B cell (primary cell): ENCODE data around the gene HOXD10. TPM values are rescaled to one million over a fixed set of nuclear protein-coding genes. Genes with fewer than 3 reads are reported as not detected.

Experiments used
- ATAC-seq: fragments of 200-7000 bp; cut with Tn5 transposase; one replicate; pipeline ENCODE4 v1.10.0; 2021; ENCODE audit warnings: low read depth, mild to moderate bottlenecking, moderate number of reproducible peaks, moderate library complexity
- CTCF ChIA-PET: fragments of 350-600 bp; sonication (Branson Sonifier 250); formaldehyde crosslinking; loops from one replicate; lab custom pipeline; 2021; ENCODE audit warnings: antibody characterized with exemption, inconsistent platforms; lab: Charles Lee
- POLR2A ChIA-PET: fragments of 350-600 bp; sonication (Branson Sonifier 250); formaldehyde crosslinking; loops from one replicate; lab custom pipeline; 2021; ENCODE audit warnings: antibody characterized with exemption; lab: Charles Lee
- DNase-seq: peaks from one replicate; pipeline ENCODE4 v3.0.0; 2013
- H2AFZ ChIP-seq: 2 replicates; pipeline ENCODE4 v1.6.1; 2012; ENCODE audit warnings: mild to moderate bottlenecking, low read depth, low read length; ENCODE audit not compliant: insufficient read depth, poor library complexity, severe bottlenecking
- H3K27ac ChIP-seq, 2 donors: 1 replicate in 1 of 2; 2 replicates in 1 of 2; pipeline ENCODE4 v1.5.1; 2012 to 2013; ENCODE audit warnings: low read length in 2 of 2, mild to moderate bottlenecking in 2 of 2, moderate library complexity in 1 of 2
- H3K27me3 ChIP-seq, 4 experiments: fragments of 200-600 bp in 1 of 4; sonication (generic) in 1 of 4; replicated peaks in 1 of 4; 1 replicate in 2 of 4; 2 replicates in 2 of 4; pipeline versions ENCODE4 v1.6.1 to v1.7.0; 2013 to 2016; ENCODE audit warnings: low read length in 3 of 4, mild to moderate bottlenecking in 2 of 4, mixed read lengths in 1 of 4, moderate library complexity in 1 of 4; ENCODE audit not compliant: insufficient read depth in 4 of 4, control insufficient read depth in 3 of 4; ENCODE audit errors: control extremely low read depth in 1 of 4
- H3K36me3 ChIP-seq, 2 experiments: replicated peaks in 1 of 2; 1 replicate in 1 of 2; 2 replicates in 1 of 2; pipeline versions ENCODE4 v1.6.1 to v1.7.1; 2013; ENCODE audit warnings: low read length in 1 of 2; ENCODE audit not compliant: insufficient read depth in 2 of 2, control insufficient read depth in 1 of 2; ENCODE audit errors: control extremely low read depth in 1 of 2, extremely low read depth in 1 of 2
- H3K4me1 ChIP-seq, 2 donors: fragments of 200-600 bp in 1 of 2; sonication (generic) in 1 of 2; 1 replicate in 1 of 2; 2 replicates in 1 of 2; pipeline versions ENCODE4 v1.5.1 to v1.6.1; 2013 to 2017; ENCODE audit warnings: low read length in 2 of 2; ENCODE audit not compliant: control insufficient read depth in 2 of 2, insufficient read depth in 2 of 2
- H3K4me2 ChIP-seq: replicated peaks from 2 replicates; pipeline ENCODE3; 2012; ENCODE audit warnings: mild to moderate bottlenecking, low read depth, low read length; ENCODE audit not compliant: poor library complexity, severe bottlenecking
- H3K4me3 ChIP-seq, 5 experiments: fragments of 200-600 bp in 1 of 5; sonication (generic) in 1 of 5; 1 replicate in 3 of 5; 2 replicates in 2 of 5; pipeline versions ENCODE4 v1.5.1 to v1.7.0; 2011 to 2016; ENCODE audit warnings: low read length in 4 of 5, mild to moderate bottlenecking in 4 of 5, low read depth in 2 of 5, control low read depth in 1 of 5, moderate library complexity in 1 of 5; ENCODE audit not compliant: insufficient read depth in 1 of 5; ENCODE audit errors: control extremely low read depth in 1 of 5, extremely low read depth in 1 of 5
- H3K79me2 ChIP-seq: fragments of 200-600 bp; sonication (generic); one replicate; pipeline ENCODE4 v1.6.0; 2016; ENCODE audit warnings: low read length; ENCODE audit not compliant: control insufficient read depth, insufficient read depth
- H3K9ac ChIP-seq: fragments of 200-600 bp; sonication (generic); 2 replicates; pipeline ENCODE4 v1.6.1; 2017; ENCODE audit warnings: mild to moderate bottlenecking, low read length, moderate library complexity
- H3K9me3 ChIP-seq, 3 donors: one replicate each; pipeline versions ENCODE4 v1.6.1 to v1.7.1; 2013; ENCODE audit warnings: low read length in 2 of 3; ENCODE audit not compliant: control insufficient read depth in 2 of 3, insufficient read depth in 1 of 3; ENCODE audit errors: control extremely low read depth in 1 of 3
- H4K20me1 ChIP-seq: 2 replicates; pipeline ENCODE4 v1.6.0; 2012; ENCODE audit warnings: mild to moderate bottlenecking, low read length; ENCODE audit not compliant: insufficient read depth, control insufficient read depth, poor library complexity, severe bottlenecking
- H3K27ac Mint-ChIP-seq: one replicate; pipeline ENCODE4 v1.8.0; 2021; ENCODE audit warnings: mixed read lengths
- H3K27me3 Mint-ChIP-seq: one replicate; pipeline ENCODE4 v1.8.0; 2021; ENCODE audit warnings: mixed read lengths
- H3K4me1 Mint-ChIP-seq: one replicate; pipeline ENCODE4 v1.8.0; 2021; ENCODE audit warnings: mixed read lengths
- H3K4me3 Mint-ChIP-seq: one replicate; pipeline ENCODE4 v1.8.0; 2021; ENCODE audit warnings: mixed read lengths
- H3K9me3 Mint-ChIP-seq: one replicate; pipeline ENCODE4 v1.8.0; 2022; ENCODE audit warnings: mixed read lengths; ENCODE audit not compliant: insufficient read depth
- EZH2 ChIP-seq: IDR thresholded peaks from 2 replicates; pipeline ENCODE4 v1.6.1; 2012; ENCODE audit warnings: borderline replicate concordance, low read depth, mild to moderate bottlenecking, moderate library complexity, low read length; ENCODE audit not compliant: insufficient read depth, poor library complexity, severe bottlenecking
- WGBS: methylation state at CpG from one replicate; pipeline ENCODE4 v1.1.5; 2013; ENCODE audit warnings: missing lambda C conversion rate; ENCODE audit not compliant: insufficient coverage; 5-methylcytosine and 5-hydroxymethylcytosine counted together
- intact Hi-C: fragments of 100-400 bp; cut with micrococcal nuclease; formaldehyde crosslinking; loops from one replicate; pipeline ENCODE4 v1.10.0; 2022
- polyA plus RNA-seq: library from polyadenylated mRNA; depleted of rRNA; stranded (reverse); fragments of >200 nt; gene quantifications from 2 replicates; pipeline ENCODE4 v1.2.3, GENCODE V29; 2012
- total RNA-seq, 2 donors: library from RNA; stranded (reverse); fragments of 120-200 nt in 1 of 2; gene quantifications; 1 replicate in 1 of 2; 2 replicates in 1 of 2; pipeline versions ENCODE4 v1.2.3 to v1.2.4, GENCODE V29; 2013 to 2022
- TF ChIP-seq, protein P1 (sequence below): fragments of 200-600 bp; IDR thresholded peaks from one replicate; pipeline ENCODE4 v1.8.0; 2022; ENCODE audit warnings: antibody characterized with exemption, mild to moderate bottlenecking

Gene HOXD10
- total and polyA plus RNA-seq, 2 donors (not counting 1 experiment from before 2014, with no cell fraction given), result not detected

GRCh38 chr2:176088937-176089842 is 27.4 kb upstream of the HOXD10 start:
- no peak overlapping the region for H3K4me3 ChIP-seq
- intact Hi-C loops, result no loop called here
- no peaks in the 10 kb centered on the region for H3K79me2 ChIP-seq
- no peak for ATAC-seq
- H3K27ac Mint-ChIP-seq, result no peak overlapping the region
- H3K4me1 ChIP-seq, result peaks cover 15 to 21% of the 10 kb centered on the region in 2 donors
- CTCF ChIA-PET, result interaction anchor here (0.9 kb wide), 1 partner anchor 87 kb away, joined by 4 read pairs; the partner anchor contains the start of gene LNPK
- no peak overlapping the region for H3K4me3 Mint-ChIP-seq
- peaks cover 79% of the 10 kb centered on the region for H3K27me3 Mint-ChIP-seq
- peaks cover 18% of the 10 kb centered on the region for H3K4me1 Mint-ChIP-seq
- no peaks in the 10 kb centered on the region for H4K20me1 ChIP-seq
- H3K9me3 Mint-ChIP-seq, result peaks cover 3% of the 10 kb centered on the region
- H3K9me3 ChIP-seq, result peaks cover 1 to 63% (median 18%) of the 10 kb centered on the region in 3 donors
- TF ChIP-seq EZH2, result no peak
- TF ChIP-seq, protein P1, sequence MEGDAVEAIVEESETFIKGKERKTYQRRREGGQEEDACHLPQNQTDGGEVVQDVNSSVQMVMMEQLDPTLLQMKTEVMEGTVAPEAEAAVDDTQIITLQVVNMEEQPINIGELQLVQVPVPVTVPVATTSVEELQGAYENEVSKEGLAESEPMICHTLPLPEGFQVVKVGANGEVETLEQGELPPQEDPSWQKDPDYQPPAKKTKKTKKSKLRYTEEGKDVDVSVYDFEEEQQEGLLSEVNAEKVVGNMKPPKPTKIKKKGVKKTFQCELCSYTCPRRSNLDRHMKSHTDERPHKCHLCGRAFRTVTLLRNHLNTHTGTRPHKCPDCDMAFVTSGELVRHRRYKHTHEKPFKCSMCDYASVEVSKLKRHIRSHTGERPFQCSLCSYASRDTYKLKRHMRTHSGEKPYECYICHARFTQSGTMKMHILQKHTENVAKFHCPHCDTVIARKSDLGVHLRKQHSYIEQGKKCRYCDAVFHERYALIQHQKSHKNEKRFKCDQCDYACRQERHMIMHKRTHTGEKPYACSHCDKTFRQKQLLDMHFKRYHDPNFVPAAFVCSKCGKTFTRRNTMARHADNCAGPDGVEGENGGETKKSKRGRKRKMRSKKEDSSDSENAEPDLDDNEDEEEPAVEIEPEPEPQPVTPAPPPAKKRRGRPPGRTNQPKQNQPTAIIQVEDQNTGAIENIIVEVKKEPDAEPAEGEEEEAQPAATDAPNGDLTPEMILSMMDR, result no peak
- H3K27ac ChIP-seq, result no peak overlapping the region
- peaks cover 0 to 92% (median 83%) of the 10 kb centered on the region in 4 experiments for H3K27me3 ChIP-seq
- DNase-seq, result no peak
- no peak overlapping the region for H3K4me2 ChIP-seq
- H3K9ac ChIP-seq, result no peak overlapping the region
- POLR2A ChIA-PET, result no interaction called here
- no peaks in the 10 kb centered on the region for H3K36me3 ChIP-seq
- H2AFZ ChIP-seq, result no peak overlapping the region
- whole genome bisulfite sequencing, result 4% methylated on average over 6 of the region's 6 CpGs

- H3K9me3 Mint-ChIP-seq, result peaks cover 3% of the 10 kb centered on the region
- Histone ChIP-seq H3K36me3 (no peaks in the 10 kb centered on the region), H3K27ac (no peak overlapping the region), H3K9me3 (peaks cover 1 to 56% (median 13%) of the 10 kb centered on the region in 3 donors), H2AFZ (no peak overlapping the region), H3K79me2 (no peaks in the 10 kb centered on the region), H4K20me1 (no peaks in the 10 kb centered on the region), H3K9ac (no peak overlapping the region), H3K4me3 (no peak overlapping the region), H3K4me1 (peaks cover 15 to 21% of the 10 kb centered on the region in 2 donors), H3K4me2 (no peak overlapping the region), H3K27me3 (peaks cover 0 to 92% (median 85%) of the 10 kb centered on the region in 4 experiments)
- ATAC-seq, result no peak
- H3K4me3 Mint-ChIP-seq, result no peak overlapping the region
- H3K4me1 Mint-ChIP-seq, result peaks cover 18% of the 10 kb centered on the region
- H3K27me3 Mint-ChIP-seq, result peaks cover 79% of the 10 kb centered on the region
- TF ChIP-seq EZH2, result no peak
- TF ChIP-seq, protein P1, result no peak
- ChIA-PET POLR2A (no interaction called here), CTCF (no interaction called here)
- H3K27ac Mint-ChIP-seq, result no peak overlapping the region
- intact Hi-C loops, result loop anchor here (10.0 kb wide), 1 partner anchor 1755 kb away; the partner anchor contains the start of gene SP9
- no peak for DNase-seq
Observed at GRCh38 chr2:176089843-176090395, 26.7 kb upstream of the HOXD10 start.
